ENCODE measurements around the gene INTS11. TPM values are rescaled to one million over a fixed set of nuclear protein-coding genes. Genes with fewer than 3 reads are reported as not detected.
A peak's percentile ranks its signal among the peaks of the same experiment; 100 is the strongest.

Gene INTS11
- total and polyA plus RNA-seq, 3 experiments from 2014 or later = 70.5 to 118 (median 117) TPM

GRCh38 chr1:1270813-1271212 is 53.6 kb downstream of the INTS11 start:
- Histone ChIP-seq H3K36me3 (ENCODE audit: insufficient read depth, low read length) (no peaks in the 10 kb centered on the region), H3K27ac (ENCODE audit: low read depth, low read length) (no peak overlapping the region), H3K4me3 (ENCODE audit: low read length) (no peak overlapping the region), H3K27me3 (ENCODE audit: insufficient read depth, low read length, poor library complexity, severe bottlenecking) (no peaks in the 10 kb centered on the region), H3K9me3 (ENCODE audit: low read length) (no peaks in the 10 kb centered on the region), H3K4me1 (ENCODE audit: insufficient read depth, low read length) (peaks cover 39% of the 10 kb centered on the region)
- H3K27ac Mint-ChIP-seq = peak overlapping the region in 7 of 8 donors; percentile 37 to 92 (median 80)
- peaks cover 33 to 59% (median 41%) of the 10 kb centered on the region in 3 donors for H3K4me1 Mint-ChIP-seq
- no peaks in the 10 kb centered on the region for H3K9me3 Mint-ChIP-seq
- H3K4me3 Mint-ChIP-seq = peak overlapping the region in 6 of 7 donors; percentile 28 to 80 (median 69)
- H3K27me3 Mint-ChIP-seq = no peaks in the 10 kb centered on the region
- POLR2A ChIA-PET = no interaction called here
- no peak for DNase-seq
- CTCF ChIA-PET = no interaction called here
- H3K36me3 Mint-ChIP-seq = peaks cover 0 to 48% (median 3%) of the 10 kb centered on the region in 3 donors

GRCh38 chr1:1268284-1268682 is 56.2 kb downstream of the INTS11 start:
- Mint-ChIP-seq H3K36me3 (peaks cover 0 to 69% (median 3%) of the 10 kb centered on the region in 3 donors), H3K27me3 (no peaks in the 10 kb centered on the region), H3K27ac (peak overlapping the region in 1 of 8 donors; percentile 63), H3K4me1 (peaks cover 34 to 56% (median 48%) of the 10 kb centered on the region in 3 donors), H3K9me3 (no peaks in the 10 kb centered on the region), H3K4me3 (no peak overlapping the region)
- DNase-seq = no peak
- ChIA-PET CTCF (no interaction called here), POLR2A (no interaction called here)
- Histone ChIP-seq H3K4me3 (ENCODE audit: low read length) (no peak overlapping the region), H3K4me1 (ENCODE audit: insufficient read depth, low read length) (peaks cover 32% of the 10 kb centered on the region), H3K27me3 (ENCODE audit: insufficient read depth, low read length, poor library complexity, severe bottlenecking) (no peaks in the 10 kb centered on the region), H3K9me3 (ENCODE audit: low read length) (no peaks in the 10 kb centered on the region), H3K27ac (ENCODE audit: low read depth, low read length) (no peak overlapping the region), H3K36me3 (ENCODE audit: insufficient read depth, low read length) (peaks cover 5% of the 10 kb centered on the region)

- Histone ChIP-seq H3K4me3 (ENCODE audit: low read length) (no peak overlapping the region), H3K9me3 (ENCODE audit: low read length) (no peaks in the 10 kb centered on the region), H3K4me1 (ENCODE audit: insufficient read depth, low read length) (peaks cover 29% of the 10 kb centered on the region), H3K27ac (ENCODE audit: low read depth, low read length) (no peak overlapping the region), H3K27me3 (ENCODE audit: insufficient read depth, low read length, poor library complexity, severe bottlenecking) (no peaks in the 10 kb centered on the region), H3K36me3 (ENCODE audit: insufficient read depth, low read length) (peaks cover 9% of the 10 kb centered on the region)
- peak overlapping the region in 2 of 8 donors; percentile 55 to 63 for H3K27ac Mint-ChIP-seq
- ChIA-PET CTCF (no interaction called here), POLR2A (no interaction called here)
- DNase-seq = no peak
- peak overlapping the region in 1 of 7 donors; percentile 58 for H3K4me3 Mint-ChIP-seq
- no peaks in the 10 kb centered on the region for H3K27me3 Mint-ChIP-seq
- peaks cover 32 to 51% (median 44%) of the 10 kb centered on the region in 3 donors for H3K4me1 Mint-ChIP-seq
- no peaks in the 10 kb centered on the region for H3K9me3 Mint-ChIP-seq
- peaks cover 0 to 70% (median 3%) of the 10 kb centered on the region in 3 donors for H3K36me3 Mint-ChIP-seq
These were observed 56.8 kb downstream of the INTS11 start for GRCh38 chr1:1267488-1268283.

- H3K27ac Mint-ChIP-seq = no peak overlapping the region
- H3K27me3 Mint-ChIP-seq = no peaks in the 10 kb centered on the region
- Histone ChIP-seq H3K27ac (ENCODE audit: low read depth, low read length) (no peak overlapping the region), H3K27me3 (ENCODE audit: insufficient read depth, low read length, poor library complexity, severe bottlenecking) (no peaks in the 10 kb centered on the region), H3K36me3 (ENCODE audit: insufficient read depth, low read length) (peaks cover 26% of the 10 kb centered on the region), H3K4me3 (ENCODE audit: low read length) (no peak overlapping the region), H3K9me3 (ENCODE audit: low read length) (no peaks in the 10 kb centered on the region), H3K4me1 (ENCODE audit: insufficient read depth, low read length) (peaks cover 3% of the 10 kb centered on the region)
- peaks cover 0 to 71% (median 2%) of the 10 kb centered on the region in 3 donors for H3K36me3 Mint-ChIP-seq
- ChIA-PET CTCF (no interaction called here), POLR2A (interaction anchor here (0.5 kb wide), 1 partner anchor 145 kb away, joined by 5 read pairs; no protein-coding TSS in a partner anchor)
- H3K4me1 Mint-ChIP-seq = peaks cover 17 to 36% (median 22%) of the 10 kb centered on the region in 3 donors
- no peaks in the 10 kb centered on the region for H3K9me3 Mint-ChIP-seq
- peak in 1 of 5 donors; percentile 22 for DNase-seq
- no peak overlapping the region for H3K4me3 Mint-ChIP-seq
These were observed 59.6 kb downstream of the INTS11 start for GRCh38 chr1:1264868-1265272.

GRCh38 chr1:1264026-1264425 is 60.4 kb downstream of the INTS11 start:
- Histone ChIP-seq H3K27ac (ENCODE audit: low read depth, low read length) (no peak overlapping the region), H3K9me3 (ENCODE audit: low read length) (no peaks in the 10 kb centered on the region), H3K4me1 (ENCODE audit: insufficient read depth, low read length) (no peaks in the 10 kb centered on the region), H3K27me3 (ENCODE audit: insufficient read depth, low read length, poor library complexity, severe bottlenecking) (no peaks in the 10 kb centered on the region), H3K4me3 (ENCODE audit: low read length) (no peak overlapping the region), H3K36me3 (ENCODE audit: insufficient read depth, low read length) (peaks cover 28% of the 10 kb centered on the region)
- ChIA-PET POLR2A (no interaction called here), CTCF (no interaction called here)
- Mint-ChIP-seq H3K36me3 (peaks cover 0 to 77% (median 2%) of the 10 kb centered on the region in 3 donors), H3K27me3 (no peaks in the 10 kb centered on the region), H3K9me3 (no peaks in the 10 kb centered on the region), H3K4me1 (peaks cover 17 to 34% (median 18%) of the 10 kb centered on the region in 3 donors), H3K27ac (no peak overlapping the region), H3K4me3 (no peak overlapping the region)
- no peak for DNase-seq

GRCh38 chr1:1262758-1263157 is 61.7 kb downstream of the INTS11 start:
- CTCF ChIA-PET = interaction anchor here (1.5 kb wide), 1 partner anchor 140 kb away, joined by 3 read pairs; no protein-coding TSS in a partner anchor

GRCh38 chr1:1262071-1262470 is 62.4 kb downstream of the INTS11 start:
- no peak for DNase-seq
- H3K27me3 ChIP-seq (ENCODE audit: insufficient read depth, low read length, poor library complexity, severe bottlenecking) = no peaks in the 10 kb centered on the region
- no peak overlapping the region for H3K4me3 Mint-ChIP-seq
- no peak overlapping the region for H3K27ac ChIP-seq (ENCODE audit: low read depth, low read length)
- H3K9me3 ChIP-seq (ENCODE audit: low read length) = no peaks in the 10 kb centered on the region
- no peaks in the 10 kb centered on the region for H3K9me3 Mint-ChIP-seq
- H3K4me1 ChIP-seq (ENCODE audit: insufficient read depth, low read length) = no peaks in the 10 kb centered on the region
- H3K4me3 ChIP-seq (ENCODE audit: low read length) = no peak overlapping the region
- peaks cover 0 to 70% (median 2%) of the 10 kb centered on the region in 3 donors for H3K36me3 Mint-ChIP-seq
- CTCF ChIA-PET = interaction anchor here (1.5 kb wide), 1 partner anchor 140 kb away, joined by 3 read pairs; no protein-coding TSS in a partner anchor
- H3K4me1 Mint-ChIP-seq = peaks cover 14 to 19% (median 15%) of the 10 kb centered on the region in 3 donors
- H3K27me3 Mint-ChIP-seq = no peaks in the 10 kb centered on the region
- H3K36me3 ChIP-seq (ENCODE audit: insufficient read depth, low read length) = peaks cover 30% of the 10 kb centered on the region
- POLR2A ChIA-PET = no interaction called here
- no peak overlapping the region for H3K27ac Mint-ChIP-seq

More at GRCh38 chr1:1262758-1263157, 61.7 kb downstream of the INTS11 start:
- no peaks in the 10 kb centered on the region for H3K27me3 ChIP-seq (ENCODE audit: insufficient read depth, low read length, poor library complexity, severe bottlenecking)
- Mint-ChIP-seq H3K4me1 (peaks cover 17 to 23% (median 18%) of the 10 kb centered on the region in 3 donors), H3K9me3 (no peaks in the 10 kb centered on the region), H3K27me3 (no peaks in the 10 kb centered on the region), H3K36me3 (peaks cover 0 to 71% (median 2%) of the 10 kb centered on the region in 3 donors), H3K27ac (peak overlapping the region in 1 of 8 donors; percentile 36), H3K4me3 (no peak overlapping the region)
- H3K9me3 ChIP-seq (ENCODE audit: low read length) = no peaks in the 10 kb centered on the region
- peaks cover 30% of the 10 kb centered on the region for H3K36me3 ChIP-seq (ENCODE audit: insufficient read depth, low read length)
- H3K4me1 ChIP-seq (ENCODE audit: insufficient read depth, low read length) = no peaks in the 10 kb centered on the region
- H3K27ac ChIP-seq (ENCODE audit: low read depth, low read length) = no peak overlapping the region
- H3K4me3 ChIP-seq (ENCODE audit: low read length) = no peak overlapping the region
- no peak for DNase-seq
- POLR2A ChIA-PET = no interaction called here

Data from CD8-positive, alpha-beta memory T cell (primary cell).